IPS-18a (cell line): ENCODE results near the gene LIF.
"Not testable (repeated sequence)": the region's sequence is repeated elsewhere in the genome, so short reads cannot be mapped to it uniquely, and the experiment has no call there.

Source experiments
- H3K27ac ChIP-seq: one replicate; pipeline ENCODE4 v1.5.1; 2013; ENCODE audit warnings: low read length
- H3K27me3 ChIP-seq: one replicate; pipeline ENCODE4 v1.6.1; 2013; ENCODE audit warnings: mild to moderate bottlenecking, low read length; ENCODE audit not compliant: control insufficient read depth, insufficient read depth
- H3K36me3 ChIP-seq: one replicate; pipeline ENCODE4 v1.6.1; 2013; ENCODE audit warnings: low read depth, low read length; ENCODE audit not compliant: control insufficient read depth
- H3K4me1 ChIP-seq: one replicate; pipeline ENCODE4 v1.6.1; 2013; ENCODE audit warnings: low read depth, low read length; ENCODE audit not compliant: control insufficient read depth
- H3K4me3 ChIP-seq: one replicate; pipeline ENCODE4 v1.5.1; 2013; ENCODE audit warnings: low read length
- H3K9ac ChIP-seq: one replicate; pipeline ENCODE4 v1.6.1; 2013; ENCODE audit warnings: mild to moderate bottlenecking, low read length, moderate library complexity
- H3K9me3 ChIP-seq: one replicate; pipeline ENCODE4 v1.6.1; 2013; ENCODE audit warnings: low read depth, low read length; ENCODE audit not compliant: control insufficient read depth

Gene LIF

GRCh38 chr22:30216710-30217109, 29.8 kb downstream of the LIF start:
- Histone ChIP-seq H3K4me3 (no peak overlapping the region), H3K9ac (no peak overlapping the region), H3K27me3 (no peaks in the 10 kb centered on the region), H3K9me3 (no peaks in the 10 kb centered on the region), H3K27ac (no peak overlapping the region), H3K36me3 (no peaks in the 10 kb centered on the region), H3K4me1 (no peaks in the 10 kb centered on the region)

GRCh38 chr22:30216272-30216671, 30.3 kb downstream of the LIF start:
- not testable (repeated sequence) for H3K36me3 ChIP-seq, H3K27me3 ChIP-seq, H3K27ac ChIP-seq, H3K9me3 ChIP-seq, H3K9ac ChIP-seq, H3K4me1 ChIP-seq, H3K4me3 ChIP-seq

GRCh38 chr22:30214703-30215407, 31.7 kb downstream of the LIF start:
- H3K9ac ChIP-seq = no peak overlapping the region
- no peaks in the 10 kb centered on the region for H3K9me3 ChIP-seq
- H3K4me1 ChIP-seq = no peaks in the 10 kb centered on the region
- H3K27ac ChIP-seq = no peak overlapping the region
- no peak overlapping the region for H3K4me3 ChIP-seq
- no peaks in the 10 kb centered on the region for H3K36me3 ChIP-seq
- no peaks in the 10 kb centered on the region for H3K27me3 ChIP-seq

- no peaks in the 10 kb centered on the region for H3K36me3 ChIP-seq
- H3K27ac ChIP-seq = no peak overlapping the region
- no peaks in the 10 kb centered on the region for H3K9me3 ChIP-seq
- H3K4me1 ChIP-seq = no peaks in the 10 kb centered on the region
- H3K4me3 ChIP-seq = no peak overlapping the region
- no peak overlapping the region for H3K9ac ChIP-seq
- no peaks in the 10 kb centered on the region for H3K27me3 ChIP-seq
Measured at GRCh38 chr22:30212996-30213441, 33.5 kb downstream of the LIF start.

- Histone ChIP-seq H3K27ac (no peak overlapping the region), H3K9ac (no peak overlapping the region)
Measured at GRCh38 chr22:30212363-30212995, 34.1 kb downstream of the LIF start.

GRCh38 chr22:30211124-30211820, 35.3 kb downstream of the LIF start:
- Histone ChIP-seq H3K9ac (no peak overlapping the region), H3K27ac (no peak overlapping the region)

More at GRCh38 chr22:30212363-30212995, 34.1 kb downstream of the LIF start:
- Histone ChIP-seq H3K27me3 (no peaks in the 10 kb centered on the region), H3K36me3 (no peaks in the 10 kb centered on the region), H3K4me1 (no peaks in the 10 kb centered on the region), H3K4me3 (no peak overlapping the region), H3K9me3 (no peaks in the 10 kb centered on the region)

GRCh38 chr22:30210235-30210909, 36.2 kb downstream of the LIF start:
- Histone ChIP-seq H3K27ac (no peak overlapping the region), H3K4me3 (no peak overlapping the region), H3K4me1 (no peaks in the 10 kb centered on the region)

More at GRCh38 chr22:30211124-30211820, 35.3 kb downstream of the LIF start:
- H3K4me1 ChIP-seq = no peaks in the 10 kb centered on the region
- no peaks in the 10 kb centered on the region for H3K36me3 ChIP-seq
- no peaks in the 10 kb centered on the region for H3K27me3 ChIP-seq
- H3K9me3 ChIP-seq = no peaks in the 10 kb centered on the region
- H3K4me3 ChIP-seq = no peak overlapping the region

GRCh38 chr22:30209642-30210041, 36.9 kb downstream of the LIF start:
- H3K4me1 ChIP-seq = no peaks in the 10 kb centered on the region
- H3K9ac ChIP-seq = no peak overlapping the region
- no peak overlapping the region for H3K27ac ChIP-seq
- no peak overlapping the region for H3K4me3 ChIP-seq
- no peaks in the 10 kb centered on the region for H3K36me3 ChIP-seq
- no peaks in the 10 kb centered on the region for H3K9me3 ChIP-seq
- H3K27me3 ChIP-seq = no peaks in the 10 kb centered on the region

More at GRCh38 chr22:30210235-30210909, 36.2 kb downstream of the LIF start:
- Histone ChIP-seq H3K9ac (no peak overlapping the region), H3K36me3 (no peaks in the 10 kb centered on the region), H3K27me3 (no peaks in the 10 kb centered on the region), H3K9me3 (no peaks in the 10 kb centered on the region)

GRCh38 chr22:30208631-30209603, 37.6 kb downstream of the LIF start:
- Histone ChIP-seq H3K27me3 (no peaks in the 10 kb centered on the region), H3K4me3 (no peak overlapping the region), H3K27ac (no peak overlapping the region), H3K4me1 (no peaks in the 10 kb centered on the region), H3K9me3 (no peaks in the 10 kb centered on the region), H3K9ac (no peak overlapping the region), H3K36me3 (no peaks in the 10 kb centered on the region)

GRCh38 chr22:30206944-30207343, 39.6 kb downstream of the LIF start:
- Histone ChIP-seq H3K27ac (no peak overlapping the region), H3K9me3 (no peaks in the 10 kb centered on the region)

More at GRCh38 chr22:30206944-30207343, 39.6 kb downstream of the LIF start:
- no peak overlapping the region for H3K9ac ChIP-seq
- no peaks in the 10 kb centered on the region for H3K27me3 ChIP-seq
- H3K4me3 ChIP-seq = no peak overlapping the region
- H3K36me3 ChIP-seq = no peaks in the 10 kb centered on the region
- no peaks in the 10 kb centered on the region for H3K4me1 ChIP-seq
